ENCODE data around the gene MELTF.

- TF ChIP-seq CTCF (IDR thresholded peaks at IDR 0.05) (no peak), POLR2A (IDR thresholded peaks at IDR 0.05) (no peak)
Observed at GRCh38 chr3:197025736-197026480, 3.7 kb downstream of the MELTF start.

Data from adrenal gland (tissue), 5 donors.